IMR-90 (cell line): ENCODE measurements around the gene POLA2.

ENCODE experiments used
- BHLHE40 ChIP-seq: fragments of 150-350 bp; IDR thresholded peaks from 2 replicates; pipeline ENCODE4 v1.6.1; 2016; ENCODE audit warnings: mild to moderate bottlenecking, low read depth, low read length
- CEBPB ChIP-seq: IDR thresholded peaks from 2 replicates; pipeline ENCODE4 v1.6.1; 2012; ENCODE audit warnings: low read depth, low read length, improper control_type of control experiment
- CHD1 ChIP-seq: IDR thresholded peaks from 2 replicates; pipeline ENCODE4 v1.6.1; 2012; ENCODE audit warnings: low read depth, low read length, improper control_type of control experiment
- CTCF ChIP-seq: conservative IDR thresholded peaks from 2 replicates; pipeline ENCODE4 v1.5.1; 2012; ENCODE audit warnings: mild to moderate bottlenecking, low read depth, low read length, improper control_type of control experiment
- ELK1 ChIP-seq: fragments of 150-350 bp; IDR thresholded peaks from 2 replicates; pipeline ENCODE4 v1.6.1; 2016; ENCODE audit warnings: low read depth, mild to moderate bottlenecking, low read length, moderate library complexity, borderline replicate concordance
- MAFK ChIP-seq: IDR thresholded peaks from 2 replicates; pipeline ENCODE4 v1.6.1; 2012; ENCODE audit warnings: low read depth, low read length, improper control_type of control experiment
- MAZ ChIP-seq: IDR thresholded peaks from 2 replicates; pipeline ENCODE4 v1.6.1; 2012; ENCODE audit warnings: low read depth, mild to moderate bottlenecking, low read length, improper control_type of control experiment, moderate library complexity, borderline replicate concordance
- NFE2L2 ChIP-seq: fragments of 150-350 bp; IDR thresholded peaks from 2 replicates; pipeline ENCODE4 v1.6.1; 2016; ENCODE audit warnings: low read depth, mild to moderate bottlenecking, low read length
- POLR2A ChIP-seq: IDR thresholded peaks from 2 replicates; pipeline ENCODE4 v1.6.1; 2012; ENCODE audit warnings: mild to moderate bottlenecking, low read depth, low read length
- RAD21 ChIP-seq: IDR thresholded peaks from 2 replicates; pipeline ENCODE4 v1.6.1; 2012; ENCODE audit warnings: low read length, improper control_type of control experiment
- SMC3 ChIP-seq: fragments of 150-350 bp; IDR thresholded peaks from 2 replicates; pipeline ENCODE4 v1.6.1; 2016; ENCODE audit warnings: low read depth, mild to moderate bottlenecking, antibody characterized with exemption, low read length, moderate library complexity

GRCh38 chr11:65243797-65244196, 18.0 kb upstream of the POLA2 start:
- TF ChIP-seq CTCF (no peak), RAD21 (no peak), POLR2A (no peak), MAFK (no peak), SMC3 (no peak), BHLHE40 (no peak), MAZ (no peak), CEBPB (no peak), CHD1 (no peak), ELK1 (no peak), NFE2L2 (no peak)
